Upper lobe of left lung (tissue), 6 donors: ENCODE measurements around the gene SZT2. TPM values are rescaled to one million over a fixed set of nuclear protein-coding genes. Genes with fewer than 3 reads are reported as not detected.

Experiments used
- ATAC-seq, 2 donors: fragments of 200-7000 bp; cut with Tn5 transposase; one replicate each; pipeline ENCODE4 v1.9.1; 2022; ENCODE audit warnings: mild to moderate bottlenecking in 2 of 2, moderate library complexity in 2 of 2; ENCODE audit not compliant: low FRiP score in 2 of 2
- DNase-seq, 2 donors: peaks; one replicate each; pipeline ENCODE4 v3.0.0-alpha.2; 2019 to 2020
- H3K27ac ChIP-seq, 4 donors: fragments of 200-600 bp; sonication (generic); one replicate each; pipeline ENCODE4 v1.5.1; 2016 to 2019
- H3K27me3 ChIP-seq, 4 donors: fragments of 200-600 bp; sonication (generic); one replicate each; pipeline ENCODE4 v1.5.1; 2017 to 2019
- H3K36me3 ChIP-seq, 4 donors: fragments of 200-600 bp; sonication (generic); one replicate each; pipeline ENCODE4 v1.5.1; 2016 to 2019
- H3K4me1 ChIP-seq, 4 donors: fragments of 200-600 bp; sonication (generic); one replicate each; pipeline ENCODE4 v1.5.1; 2018 to 2019
- H3K4me3 ChIP-seq, 4 donors: fragments of 200-600 bp; sonication (generic); one replicate each; pipeline ENCODE4 v1.5.1; 2017 to 2019; ENCODE audit warnings: mild to moderate bottlenecking in 2 of 4, moderate library complexity in 1 of 4
- H3K9me3 ChIP-seq, 4 donors: fragments of 200-600 bp; sonication (generic); one replicate each; pipeline ENCODE4 v1.5.1; 2018 to 2019
- CTCF ChIP-seq, 6 experiments: fragments of 450-650 bp in 4 of 6; fragments of 200-600 bp in 2 of 6; sonication (generic) in 2 of 6; IDR thresholded peaks; one replicate each; pipeline ENCODE4 v1.5.1; 2016 to 2019; ENCODE audit warnings: antibody characterized with exemption in 6 of 6
- EP300 ChIP-seq, 4 donors: sonication (generic); formaldehyde crosslinking; IDR thresholded peaks; one replicate each; pipeline ENCODE4 v1.5.1; 2017; ENCODE audit warnings: antibody characterized with exemption in 4 of 4, control low read depth in 2 of 4
- POLR2A ChIP-seq, 4 donors: fragments of 450-650 bp; IDR thresholded peaks; one replicate each; pipeline ENCODE4 v1.5.1; 2016 to 2017; ENCODE audit warnings: antibody characterized with exemption in 4 of 4, mild to moderate bottlenecking in 2 of 4
- POLR2AphosphoS5 ChIP-seq, 2 donors: sonication (generic); formaldehyde crosslinking; IDR thresholded peaks; one replicate each; pipeline ENCODE4 v1.5.1; 2017; ENCODE audit warnings: antibody characterized with exemption in 2 of 2
- WGBS, 2 donors: methylation state at CpG; one replicate each; pipeline ENCODE4 v1.1.5; 2017 to 2018; 5-methylcytosine and 5-hydroxymethylcytosine counted together
- total RNA-seq, 6 donors: library from RNA; depleted of rRNA in 4 of 6; stranded (reverse); fragments of >200 nt in 4 of 6; gene quantifications; one replicate each; pipeline versions ENCODE4 v1.1.0 to v1.2.1, GENCODE V29; 2016 to 2021
- donor health status: DM: no; HTN: no; CAD: no; lungs with moderate emphysema.
- donor health status: DM: no; HTN: yes; CAD: no; lungs with severe emphysema.

SZT2 gene
- total RNA-seq, 6 donors from 2014 or later: 33.3 to 184 (median 57.0) TPM

- H3K9me3 ChIP-seq: no peaks in the 10 kb centered on the region
- H3K36me3 ChIP-seq: peaks cover 20 to 49% (median 40%) of the 10 kb centered on the region in 4 donors
- 56 to 57% methylated on average over 4 of the region's 4 CpGs for WGBS, 2 donors
- H3K4me1 ChIP-seq: peaks cover 22 to 31% (median 26%) of the 10 kb centered on the region in 4 donors
- peak overlapping the region in 1 of 4 donors; percentile 93 for H3K27ac ChIP-seq
- H3K27me3 ChIP-seq: no peaks in the 10 kb centered on the region
- peak in 1 of 2 donors; percentile 49 for DNase-seq
- peak in 1 of 2 donors; percentile 3 for ATAC-seq
- peak overlapping the region in 1 of 4 donors; percentile 84 for H3K4me3 ChIP-seq
- TF ChIP-seq POLR2A (IDR thresholded peaks at IDR 0.05) (no peak), POLR2AphosphoS5 (IDR thresholded peaks at IDR 0.05) (no peak), EP300 (IDR thresholded peaks at IDR 0.05) (no peak), CTCF (IDR thresholded peaks at IDR 0.05) (no peak)
Measured at GRCh38 chr1:43387976-43388599, 1.6 kb upstream of the SZT2 start.

GRCh38 chr1:43388613-43389012 lies 1.1 kb upstream of the SZT2 start:
- Histone ChIP-seq H3K36me3 (peaks cover 17 to 43% (median 35%) of the 10 kb centered on the region in 4 donors), H3K27me3 (no peaks in the 10 kb centered on the region), H3K27ac (peak overlapping the region in 1 of 4 donors; percentile 93), H3K4me1 (peaks cover 22 to 31% (median 26%) of the 10 kb centered on the region in 4 donors), H3K4me3 (peak overlapping the region; percentile 77 to 89 (median 86)), H3K9me3 (no peaks in the 10 kb centered on the region)
- TF ChIP-seq POLR2AphosphoS5 (IDR thresholded peaks at IDR 0.05) (no peak), POLR2A (IDR thresholded peaks at IDR 0.05) (no peak), CTCF (IDR thresholded peaks at IDR 0.05) (no peak), EP300 (IDR thresholded peaks at IDR 0.05) (no peak)
- DNase-seq: no peak
- ATAC-seq: no peak
- WGBS, 2 donors: 39 to 46% methylated on average over 3 of the region's 3 CpGs

- Histone ChIP-seq H3K27ac (no peak overlapping the region), H3K36me3 (peaks cover 0 to 23% (median 0%) of the 10 kb centered on the region in 4 donors), H3K27me3 (no peaks in the 10 kb centered on the region), H3K4me1 (peaks cover 22 to 32% (median 26%) of the 10 kb centered on the region in 4 donors), H3K9me3 (no peaks in the 10 kb centered on the region), H3K4me3 (no peak overlapping the region)
- ATAC-seq (no peak), DNase-seq (no peak)
- WGBS, 2 donors: 63 to 77% methylated on average over 3 of the region's 3 CpGs
- no peak for TF ChIP-seq POLR2A (IDR thresholded peaks at IDR 0.05)
- no peak for TF ChIP-seq CTCF (IDR thresholded peaks at IDR 0.05)
- no peak for TF ChIP-seq EP300 (IDR thresholded peaks at IDR 0.05)
- no peak for TF ChIP-seq POLR2AphosphoS5 (IDR thresholded peaks at IDR 0.05)
Measured at GRCh38 chr1:43392702-43393101, 3.0 kb downstream of the SZT2 start.

GRCh38 chr1:43395523-43395922 lies 5.8 kb downstream of the SZT2 start:
- H3K9me3 ChIP-seq: no peaks in the 10 kb centered on the region
- H3K36me3 ChIP-seq: peaks cover 0 to 20% (median 0%) of the 10 kb centered on the region in 4 donors
- TF ChIP-seq CTCF (IDR thresholded peaks at IDR 0.05): no peak
- TF ChIP-seq POLR2AphosphoS5 (IDR thresholded peaks at IDR 0.05): no peak
- TF ChIP-seq POLR2A (IDR thresholded peaks at IDR 0.05): no peak
- TF ChIP-seq EP300 (IDR thresholded peaks at IDR 0.05): no peak
- peaks cover 7 to 14% (median 9%) of the 10 kb centered on the region in 4 donors for H3K4me1 ChIP-seq
- H3K27ac ChIP-seq: no peak overlapping the region
- DNase-seq (no peak), ATAC-seq (no peak)
- H3K27me3 ChIP-seq: no peaks in the 10 kb centered on the region
- no peak overlapping the region for H3K4me3 ChIP-seq
- WGBS, 2 donors: 74 to 81% methylated on average over 4 of the region's 4 CpGs

GRCh38 chr1:43396059-43396458 lies 6.4 kb downstream of the SZT2 start:
- Histone ChIP-seq H3K27me3 (no peaks in the 10 kb centered on the region), H3K4me3 (no peak overlapping the region), H3K9me3 (no peaks in the 10 kb centered on the region), H3K36me3 (peaks cover 0 to 24% (median 0%) of the 10 kb centered on the region in 4 donors), H3K27ac (no peak overlapping the region), H3K4me1 (peaks cover 1 to 8% (median 3%) of the 10 kb centered on the region in 4 donors)
- no peak for TF ChIP-seq POLR2AphosphoS5 (IDR thresholded peaks at IDR 0.05)
- no peak for TF ChIP-seq POLR2A (IDR thresholded peaks at IDR 0.05)
- TF ChIP-seq EP300 (IDR thresholded peaks at IDR 0.05): no peak
- TF ChIP-seq CTCF (IDR thresholded peaks at IDR 0.05): no peak
- DNase-seq (no peak), ATAC-seq (no peak)
- 37 to 67% methylated on average over 1 of the region's 1 CpG for WGBS, 2 donors
